ENCODE results near the gene YWHAH.

YWHAH gene

GRCh38 chr22:31943978-31944699 lies at the start of gene YWHAH:
TSS of gene YWHAH (plus strand) at chr22:31944535. CDS start at chr22:31944734, 199 bp downstream.
- no peak for TF ChIP-seq ZFX (IDR thresholded peaks at IDR 0.05)
- no peak for TF ChIP-seq CTCF (conservative IDR thresholded peaks at IDR 0.05)

GRCh38 chr22:31895411-31896123 lies 48.8 kb upstream of the YWHAH start:
- TF ChIP-seq ZFX (IDR thresholded peaks at IDR 0.05) (no peak), CTCF (conservative IDR thresholded peaks at IDR 0.05) (no peak)
- H3K27ac ChIP-seq = no peak overlapping the region

More at GRCh38 chr22:31943978-31944699, at the start of gene YWHAH:
- peak within 1 kb of the TSS; percentile 95 for H3K27ac ChIP-seq

- H3K27ac ChIP-seq = no peak overlapping the region
- TF ChIP-seq CTCF (conservative IDR thresholded peaks at IDR 0.05) = no peak
- no peak for TF ChIP-seq ZFX (IDR thresholded peaks at IDR 0.05)
Observed at GRCh38 chr22:31896472-31896871, 47.9 kb upstream of the YWHAH start.

GRCh38 chr22:31897842-31898805 lies 46.2 kb upstream of the YWHAH start:
- no peak overlapping the region for H3K27ac ChIP-seq
- TF ChIP-seq ZFX (IDR thresholded peaks at IDR 0.05) (no peak), CTCF (conservative IDR thresholded peaks at IDR 0.05) (no peak)

GRCh38 chr22:31898926-31899325 lies 45.4 kb upstream of the YWHAH start:
- no peak overlapping the region for H3K27ac ChIP-seq
- TF ChIP-seq CTCF (conservative IDR thresholded peaks at IDR 0.05) (no peak), ZFX (IDR thresholded peaks at IDR 0.05) (no peak)

GRCh38 chr22:31899669-31900068 lies 44.7 kb upstream of the YWHAH start:
- H3K27ac ChIP-seq = no peak overlapping the region
- TF ChIP-seq ZFX (IDR thresholded peaks at IDR 0.05) = no peak
- no peak for TF ChIP-seq CTCF (conservative IDR thresholded peaks at IDR 0.05)

Data from C4-2B (cell line).